ENCODE measurements around the gene RABGAP1L. TPM values are rescaled to one million over a fixed set of nuclear protein-coding genes. Genes with fewer than 3 reads are reported as not detected.
"Not testable (repeated sequence)": the region's sequence is repeated elsewhere in the genome, so short reads cannot be mapped to it uniquely, and the experiment has no call there.

The RABGAP1L gene
- total RNA-seq, 1 experiment from 2014 or later: 29.3 TPM

- H3K9me2 ChIP-seq (ENCODE audit: insufficient read depth); DNase-seq (ENCODE audit: low read depth, low spot score); ATAC-seq; H4K20me1 ChIP-seq (ENCODE audit: insufficient read depth); H3K4me2 ChIP-seq (ENCODE audit: low read length); H3K9ac ChIP-seq (ENCODE audit: low read length); intact Hi-C loops (cut with micrococcal nuclease); H2AFZ ChIP-seq (ENCODE audit: low read depth, low read length, poor library complexity, severe bottlenecking); H3K27me3 ChIP-seq (ENCODE audit: insufficient read depth, low read length); BruUV-seq (replicated peaks); H3K27ac ChIP-seq (ENCODE audit: low read depth, low read length); H3K4me3 ChIP-seq (replicated peaks in 1 of 2; ENCODE audit: low read depth in 1 of 2, low read length in 2 of 2); H3K79me2 ChIP-seq (ENCODE audit: insufficient read depth, low read length); POLR2A ChIA-PET; H3K4me1 ChIP-seq (ENCODE audit: control insufficient read depth in 1 of 2, insufficient read depth in 2 of 2, low read length in 2 of 2); H3K9me3 ChIP-seq (ENCODE audit: control insufficient read depth in 1 of 2, insufficient read depth in 1 of 2, low read depth in 1 of 2, low read length in 2 of 2); RAD21 ChIA-PET (ENCODE audit: low non-redundant PET in 1 of 2, low total read pairs in 2 of 2, uncharacterized antibody in 2 of 2, unreplicated experiment in 2 of 2); H3K36me3 ChIP-seq (ENCODE audit: control insufficient read depth in 1 of 2, insufficient read depth in 2 of 2, low read length in 2 of 2); CTCF ChIA-PET: not testable (repeated sequence)
Observed at GRCh38 chr1:174576120-174576519, 416.8 kb downstream of the RABGAP1L start.

GRCh38 chr1:174577681-174578080 is 418.4 kb downstream of the RABGAP1L start:
- H3K4me3 ChIP-seq (replicated peaks in 1 of 2; ENCODE audit: low read depth in 1 of 2, low read length in 2 of 2): no peak overlapping the region
- H3K79me2 ChIP-seq (ENCODE audit: insufficient read depth, low read length): no peaks in the 10 kb centered on the region
- H3K4me1 ChIP-seq (ENCODE audit: control insufficient read depth in 1 of 2, insufficient read depth in 2 of 2, low read length in 2 of 2): no peaks in the 10 kb centered on the region
- H3K36me3 ChIP-seq (ENCODE audit: control insufficient read depth in 1 of 2, insufficient read depth in 2 of 2, low read length in 2 of 2): no peaks in the 10 kb centered on the region
- RAD21 ChIA-PET (ENCODE audit: low non-redundant PET in 1 of 2, low total read pairs in 2 of 2, uncharacterized antibody in 2 of 2, unreplicated experiment in 2 of 2): no interaction called here
- POLR2A ChIA-PET: no interaction called here
- no peak overlapping the region for H3K9ac ChIP-seq (ENCODE audit: low read length)
- H4K20me1 ChIP-seq (ENCODE audit: insufficient read depth): no peaks in the 10 kb centered on the region
- intact Hi-C loops (cut with micrococcal nuclease): no loop called here
- ATAC-seq: no peak
- peaks cover 0 to 10% of the 10 kb centered on the region in 2 experiments; a peak in 1 of 4 replicates for H3K9me3 ChIP-seq (ENCODE audit: control insufficient read depth in 1 of 2, insufficient read depth in 1 of 2, low read depth in 1 of 2, low read length in 2 of 2)
- H3K27me3 ChIP-seq (ENCODE audit: insufficient read depth, low read length): no peaks in the 10 kb centered on the region
- H3K9me2 ChIP-seq (ENCODE audit: insufficient read depth): no peaks in the 10 kb centered on the region
- CTCF ChIA-PET: no interaction called here
- H2AFZ ChIP-seq (ENCODE audit: low read depth, low read length, poor library complexity, severe bottlenecking): no peak overlapping the region
- no peak overlapping the region for H3K4me2 ChIP-seq (ENCODE audit: low read length)
- no peak for DNase-seq (ENCODE audit: low read depth, low spot score)
- no TSS peak for BruUV-seq (replicated peaks)
- TF ChIP-seq ZBTB33 (IDR thresholded peaks at IDR 0.05; ENCODE audit: extremely low read depth, insufficient replicate concordance, low read length) (no peak), FOSL1 (IDR thresholded peaks at IDR 0.05; ENCODE audit: low read depth) (no peak), ZNF274 (IDR thresholded peaks at IDR 0.05; ENCODE audit: low read depth, low read length) (no peak), MAX (IDR thresholded peaks at IDR 0.05) (no peak), CEBPB (IDR thresholded peaks at IDR 0.05; ENCODE audit: low read depth) (no peak), TCF7L2 (IDR thresholded peaks at IDR 0.05; ENCODE audit: borderline replicate concordance, extremely low read depth, insufficient read depth, insufficient read length) (no peak), ELF1 (IDR thresholded peaks at IDR 0.05; ENCODE audit: borderline replicate concordance, low read depth) (no peak), REST (IDR thresholded peaks at IDR 0.05; ENCODE audit: low read depth) (no peak), EZH2 (IDR thresholded peaks at IDR 0.05) (no peak), SIN3A (IDR thresholded peaks at IDR 0.05; ENCODE audit: low read depth) (no peak), JUND (IDR thresholded peaks at IDR 0.05) (no peak), SRF (IDR thresholded peaks at IDR 0.05; ENCODE audit: low read depth) (no peak), POLR2AphosphoS5 (IDR thresholded peaks at IDR 0.05; ENCODE audit: low read depth, low read length) (no peak), SP1 (IDR thresholded peaks at IDR 0.05; ENCODE audit: low read depth) (no peak)
- H3K27ac ChIP-seq (ENCODE audit: low read depth, low read length): no peak overlapping the region

Measured in HCT116 (cell line).